GM21367 (cell line): ENCODE measurements around the gene DEAF1.

Experiments
- ATAC-seq: cut with Tn5 transposase; IDR thresholded peaks from one replicate; pipeline ENCODE4 v1.9.1; 2021; ENCODE audit not compliant: unreplicated experiment

Gene DEAF1

GRCh38 chr11:597166-597725, 97.8 kb downstream of the DEAF1 start:
- ATAC-seq = no peak

GRCh38 chr11:596374-596773, 98.6 kb downstream of the DEAF1 start:
- no peak for ATAC-seq

GRCh38 chr11:595400-595799, 99.6 kb downstream of the DEAF1 start:
- ATAC-seq = no peak
